ENCODE data around the gene FGD4. TPM values are rescaled to one million over a fixed set of nuclear protein-coding genes. Genes with fewer than 3 reads are reported as not detected.
"Not testable (repeated sequence)": the region's sequence is repeated elsewhere in the genome, so short reads cannot be mapped to it uniquely, and the experiment has no call there.

Gene FGD4
- total RNA-seq, 1 donor from 2014 or later: 11.0 TPM

DNA sequence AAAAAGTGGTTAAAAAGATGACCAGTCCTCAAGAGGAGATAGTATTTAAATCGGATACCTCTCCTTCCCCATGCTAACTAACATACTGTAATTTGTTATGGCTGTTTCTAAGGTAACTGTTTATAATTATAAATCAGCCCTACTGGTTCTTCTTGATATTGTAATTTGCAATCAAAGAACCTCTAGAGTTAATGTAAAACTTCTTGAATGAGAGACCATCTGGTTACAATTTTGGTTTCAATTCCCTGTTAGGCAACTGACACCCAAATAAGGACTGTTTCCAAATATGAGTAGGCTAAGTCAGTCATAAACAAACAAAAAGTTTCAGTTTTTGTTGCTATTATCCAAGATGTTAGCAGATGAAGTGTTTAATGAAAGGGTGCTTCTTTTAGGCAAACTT is 159.5 kb downstream of the FGD4 start:
- Histone ChIP-seq H3K27me3 (ENCODE audit: control insufficient read depth, insufficient read depth, low read length) (no peaks in the 10 kb centered on the region), H3K36me3 (ENCODE audit: control insufficient read depth, insufficient read depth, low read length) (no peaks in the 10 kb centered on the region), H3K4me3 (ENCODE audit: low read depth, low read length) (no peak overlapping the region)
- TF ChIP-seq, protein P1, sequence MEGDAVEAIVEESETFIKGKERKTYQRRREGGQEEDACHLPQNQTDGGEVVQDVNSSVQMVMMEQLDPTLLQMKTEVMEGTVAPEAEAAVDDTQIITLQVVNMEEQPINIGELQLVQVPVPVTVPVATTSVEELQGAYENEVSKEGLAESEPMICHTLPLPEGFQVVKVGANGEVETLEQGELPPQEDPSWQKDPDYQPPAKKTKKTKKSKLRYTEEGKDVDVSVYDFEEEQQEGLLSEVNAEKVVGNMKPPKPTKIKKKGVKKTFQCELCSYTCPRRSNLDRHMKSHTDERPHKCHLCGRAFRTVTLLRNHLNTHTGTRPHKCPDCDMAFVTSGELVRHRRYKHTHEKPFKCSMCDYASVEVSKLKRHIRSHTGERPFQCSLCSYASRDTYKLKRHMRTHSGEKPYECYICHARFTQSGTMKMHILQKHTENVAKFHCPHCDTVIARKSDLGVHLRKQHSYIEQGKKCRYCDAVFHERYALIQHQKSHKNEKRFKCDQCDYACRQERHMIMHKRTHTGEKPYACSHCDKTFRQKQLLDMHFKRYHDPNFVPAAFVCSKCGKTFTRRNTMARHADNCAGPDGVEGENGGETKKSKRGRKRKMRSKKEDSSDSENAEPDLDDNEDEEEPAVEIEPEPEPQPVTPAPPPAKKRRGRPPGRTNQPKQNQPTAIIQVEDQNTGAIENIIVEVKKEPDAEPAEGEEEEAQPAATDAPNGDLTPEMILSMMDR (IDR thresholded peaks at IDR 0.05; ENCODE audit: insufficient read depth, low read length, poor library complexity, severe bottlenecking): no peak
- no peak for DNase-seq (ENCODE audit: low read depth)

DNA sequence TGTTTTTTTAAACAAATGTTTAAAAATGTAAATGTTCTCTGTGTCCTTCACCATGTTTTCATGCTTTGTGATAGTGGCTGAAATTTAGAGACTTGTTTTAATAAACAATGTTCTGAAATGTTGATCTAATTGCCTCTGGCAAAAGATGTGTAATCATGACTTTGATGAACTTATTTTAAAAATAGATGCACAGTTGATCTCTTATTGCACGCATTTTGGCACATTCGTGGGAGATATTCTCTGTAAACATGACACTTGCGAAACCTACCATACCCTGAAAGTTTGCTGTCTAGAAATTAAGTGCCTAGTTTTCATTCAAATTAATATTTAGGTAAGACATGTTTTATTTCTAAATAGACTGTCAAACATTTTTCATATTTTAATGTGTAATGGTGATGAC is 160.1 kb downstream of the FGD4 start:
- Histone ChIP-seq H3K36me3 (ENCODE audit: control insufficient read depth, insufficient read depth, low read length) (no peaks in the 10 kb centered on the region), H3K4me3 (ENCODE audit: low read depth, low read length) (no peak overlapping the region), H3K27me3 (ENCODE audit: control insufficient read depth, insufficient read depth, low read length) (no peaks in the 10 kb centered on the region)
- DNase-seq (ENCODE audit: low read depth): no peak
- TF ChIP-seq, protein P1 (IDR thresholded peaks at IDR 0.05; ENCODE audit: insufficient read depth, low read length, poor library complexity, severe bottlenecking): no peak

DNA sequence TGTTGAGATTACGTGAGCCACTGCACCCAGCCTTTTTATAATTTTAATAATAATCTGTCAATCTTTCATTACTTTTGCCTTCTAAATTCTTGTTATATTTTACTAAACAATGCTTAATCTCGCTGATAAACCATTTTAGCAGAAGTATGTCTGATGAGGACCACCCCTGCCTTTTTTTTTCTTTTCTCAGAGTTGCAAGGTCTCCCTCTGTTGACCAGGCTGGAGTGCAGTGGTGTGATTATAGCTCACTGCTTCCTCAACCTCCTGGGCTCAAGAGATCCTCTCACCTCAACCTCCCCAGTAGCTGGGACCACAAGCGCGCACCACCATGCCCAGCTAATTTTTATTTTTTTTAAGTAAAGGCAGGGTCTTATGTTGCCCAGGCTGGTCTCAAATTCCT is 161.2 kb downstream of the FGD4 start:
- DNase-seq (ENCODE audit: low read depth): no peak
- TF ChIP-seq, protein P1 (IDR thresholded peaks at IDR 0.05; ENCODE audit: insufficient read depth, low read length, poor library complexity, severe bottlenecking): no peak
- Histone ChIP-seq H3K4me3 (ENCODE audit: low read depth, low read length) (no peak overlapping the region), H3K27me3 (ENCODE audit: control insufficient read depth, insufficient read depth, low read length) (no peaks in the 10 kb centered on the region), H3K36me3 (ENCODE audit: control insufficient read depth, insufficient read depth, low read length) (no peaks in the 10 kb centered on the region)

DNA sequence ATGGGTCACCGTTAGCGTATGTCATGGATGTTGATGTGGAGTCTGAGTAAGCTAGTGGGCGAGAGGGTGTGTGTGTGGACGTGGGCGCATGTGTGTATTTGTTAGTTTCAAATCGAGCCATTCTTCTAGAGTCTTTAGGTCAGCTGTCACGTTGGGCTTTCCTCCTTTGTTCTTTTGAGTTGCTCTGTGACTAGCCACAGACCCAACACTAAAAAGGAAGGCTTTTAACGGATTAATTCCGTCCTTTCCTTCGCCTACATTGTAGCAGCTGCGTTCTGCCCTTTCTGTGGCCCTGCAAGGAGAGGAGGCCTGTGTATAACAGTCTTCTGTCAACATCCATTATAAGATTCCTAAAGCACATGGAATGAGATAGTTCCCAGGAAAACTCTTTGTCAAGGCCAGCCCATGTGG is 162.6 kb downstream of the FGD4 start:
- DNase-seq (ENCODE audit: low read depth): no peak
- TF ChIP-seq, protein P1 (IDR thresholded peaks at IDR 0.05; ENCODE audit: insufficient read depth, low read length, poor library complexity, severe bottlenecking): no peak

GRCh38 chr12:32562413-32562812 is 163.1 kb downstream of the FGD4 start:
- not testable (repeated sequence) for DNase-seq (ENCODE audit: low read depth); H3K36me3 ChIP-seq (ENCODE audit: control insufficient read depth, insufficient read depth, low read length); H3K4me3 ChIP-seq (ENCODE audit: low read depth, low read length); H3K27me3 ChIP-seq (ENCODE audit: control insufficient read depth, insufficient read depth, low read length)

More for the DNA sequence above, 162.6 kb downstream of the FGD4 start:
- H3K4me3 ChIP-seq (ENCODE audit: low read depth, low read length): no peak overlapping the region
- no peaks in the 10 kb centered on the region for H3K36me3 ChIP-seq (ENCODE audit: control insufficient read depth, insufficient read depth, low read length)
- no peaks in the 10 kb centered on the region for H3K27me3 ChIP-seq (ENCODE audit: control insufficient read depth, insufficient read depth, low read length)

DNA sequence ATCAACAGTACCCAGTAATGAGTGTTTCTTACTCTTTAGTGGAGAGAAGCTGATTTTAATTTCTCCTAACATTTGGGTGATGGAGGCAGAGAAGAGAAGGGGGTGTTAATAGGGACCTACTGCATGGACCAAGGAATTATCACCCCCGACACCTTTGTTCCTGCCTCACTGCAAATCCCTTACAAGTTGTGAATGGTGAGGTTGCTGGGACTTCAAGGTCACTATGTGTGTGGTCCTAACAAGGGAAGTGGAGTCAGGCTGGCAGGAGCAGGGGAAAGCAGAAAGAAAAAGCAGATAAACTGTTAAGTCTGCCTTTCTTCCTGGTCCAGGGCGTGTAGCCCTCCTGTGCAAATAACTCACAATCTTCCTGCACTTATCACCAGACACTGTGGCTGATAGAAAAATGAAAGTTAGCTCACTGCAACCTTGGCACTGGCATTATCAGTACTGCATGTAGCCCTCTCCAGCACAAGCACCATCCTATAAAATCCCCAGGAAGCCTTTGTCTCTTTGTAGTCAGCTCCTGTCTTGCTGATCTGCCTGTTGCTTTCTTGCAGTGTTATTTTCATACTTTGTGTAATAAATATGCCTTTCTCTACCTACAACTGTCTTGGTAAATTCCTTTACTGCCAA is 167.4 kb downstream of the FGD4 start:
- TF ChIP-seq, protein P1 (IDR thresholded peaks at IDR 0.05; ENCODE audit: insufficient read depth, low read length, poor library complexity, severe bottlenecking): no peak
- no peak for DNase-seq (ENCODE audit: low read depth)
- no peaks in the 10 kb centered on the region for H3K36me3 ChIP-seq (ENCODE audit: control insufficient read depth, insufficient read depth, low read length)
- H3K27me3 ChIP-seq (ENCODE audit: control insufficient read depth, insufficient read depth, low read length): no peaks in the 10 kb centered on the region
- no peak overlapping the region for H3K4me3 ChIP-seq (ENCODE audit: low read depth, low read length)

All from kidney epithelial cell (primary cell).